Neural cell (in vitro differentiated cells): Measurements from ENCODE around the gene TIPARP. TPM values are rescaled to one million over a fixed set of nuclear protein-coding genes. Genes with fewer than 3 reads are reported as not detected.
"Not testable (repeated sequence)": the region's sequence is repeated elsewhere in the genome, so short reads cannot be mapped to it uniquely, and the experiment has no call there.

ENCODE experiments used
- H2AFZ ChIP-seq: fragments of 200-600, 300-800 bp; sonication (generic), shearing (Covaris generic); 2 replicates; pipeline ENCODE4 v1.6.0; 2014; ENCODE audit warnings: low read depth, mild to moderate bottlenecking, antibody characterized with exemption, low read length, moderate library complexity
- H3F3A ChIP-seq: fragments of 200-600 bp; shearing (Covaris generic); 2 replicates; pipeline ENCODE4 v1.6.1; 2016; ENCODE audit warnings: mild to moderate bottlenecking, moderate library complexity, mixed read lengths, antibody characterized with exemption, low read length; ENCODE audit not compliant: insufficient read depth, poor library complexity, severe bottlenecking
- H3K27ac ChIP-seq: fragments of 200-600, 300-800 bp; sonication (generic), shearing (Covaris generic); 2 replicates; pipeline ENCODE4 v1.5.1; 2014; ENCODE audit warnings: mild to moderate bottlenecking, low read length, moderate library complexity
- H3K27me3 ChIP-seq: fragments of 300-800, 200-600 bp; sonication (generic), shearing (Covaris generic); 2 replicates; pipeline ENCODE4 v1.6.0; 2014; ENCODE audit warnings: mild to moderate bottlenecking, low read depth, low read length, moderate library complexity; ENCODE audit not compliant: insufficient read depth
- H3K36me3 ChIP-seq: fragments of 300-800, 200-600 bp; sonication (generic), shearing (Covaris generic); 2 replicates; pipeline ENCODE4 v1.5.1; 2014; ENCODE audit warnings: mild to moderate bottlenecking, antibody characterized with exemption, low read length, moderate library complexity; ENCODE audit not compliant: insufficient read depth
- H3K4me2 ChIP-seq: fragments of 300-800, 200-600 bp; sonication (generic), shearing (Covaris generic); 2 replicates; pipeline ENCODE4 v1.6.0; 2014; ENCODE audit warnings: mild to moderate bottlenecking, low read length
- H3K4me3 ChIP-seq: fragments of 300-800, 200-600 bp; sonication (generic), shearing (Covaris generic); 2 replicates; pipeline ENCODE4 v1.5.1; 2014; ENCODE audit warnings: mild to moderate bottlenecking, low read length, moderate library complexity
- H3K79me2 ChIP-seq: fragments of 200-600 bp; shearing (Covaris generic); replicated peaks from 2 replicates; pipeline ENCODE4 v1.6.0; 2014; ENCODE audit warnings: mild to moderate bottlenecking, low read length, moderate library complexity; ENCODE audit not compliant: insufficient read depth
- H3K9ac ChIP-seq: fragments of 300-800, 200-600 bp; sonication (generic), shearing (Covaris generic); 2 replicates; pipeline ENCODE4 v1.6.1; 2016; ENCODE audit warnings: mild to moderate bottlenecking, low read length, mixed read lengths
- H3K9me2 ChIP-seq: fragments of 200-600 bp; shearing (Covaris generic); 2 replicates; pipeline ENCODE4 v1.6.1; 2016; ENCODE audit warnings: mild to moderate bottlenecking, low read length, mixed read lengths; ENCODE audit not compliant: insufficient read depth
- H3K9me3 ChIP-seq: fragments of 200-600, 300-800 bp; sonication (generic), shearing (Covaris generic); 2 replicates; pipeline ENCODE4 v1.6.1; 2016; ENCODE audit warnings: mild to moderate bottlenecking, mixed run types, low read length, moderate library complexity, mixed read lengths
- H4K20me1 ChIP-seq: fragments of 200-600 bp; shearing (Covaris generic); 2 replicates; pipeline ENCODE4 v1.6.1; 2016; ENCODE audit warnings: mild to moderate bottlenecking, mixed run types; ENCODE audit not compliant: insufficient read depth
- CTCF ChIP-seq: fragments of 450-650 bp; IDR thresholded peaks from 2 replicates; pipeline ENCODE4 v1.5.1; 2014; ENCODE audit warnings: antibody characterized with exemption, mild to moderate bottlenecking, moderate library complexity; ENCODE audit not compliant: poor library complexity, severe bottlenecking
- EP300 ChIP-seq: fragments of 450-650 bp; conservative IDR thresholded peaks from 2 replicates; pipeline ENCODE4 v1.6.1; 2014; ENCODE audit warnings: antibody characterized with exemption, mild to moderate bottlenecking, moderate library complexity; ENCODE audit not compliant: poor library complexity, severe bottlenecking
- EZH2 ChIP-seq: fragments of 200-600, 300-800 bp; shearing (Covaris generic), sonication (generic); IDR thresholded peaks from 2 replicates; pipeline ENCODE4 v1.6.1; 2014; ENCODE audit warnings: antibody characterized with exemption, low read length, borderline replicate concordance, mild to moderate bottlenecking; ENCODE audit not compliant: insufficient read depth, poor library complexity, severe bottlenecking
- MXI1 ChIP-seq: fragments of 450-650 bp; conservative IDR thresholded peaks from 2 replicates; pipeline ENCODE4 v1.6.1; 2014; ENCODE audit warnings: antibody characterized with exemption, mild to moderate bottlenecking; ENCODE audit not compliant: poor library complexity, severe bottlenecking
- POLR2AphosphoS5 ChIP-seq: IDR thresholded peaks from 2 replicates; pipeline ENCODE4 v1.6.1; 2012
- RAD21 ChIP-seq: fragments of 450-650 bp; conservative IDR thresholded peaks from 2 replicates; pipeline ENCODE4 v1.6.1; 2014; ENCODE audit warnings: antibody characterized with exemption, mild to moderate bottlenecking, moderate library complexity
- REST ChIP-seq: IDR thresholded peaks from 2 replicates; pipeline ENCODE4 v1.6.1; 2012; ENCODE audit warnings: borderline replicate concordance
- SMC3 ChIP-seq: fragments of 450-650 bp; conservative IDR thresholded peaks from 2 replicates; pipeline ENCODE4 v1.6.1; 2014; ENCODE audit warnings: antibody characterized with exemption, mild to moderate bottlenecking, moderate library complexity; ENCODE audit not compliant: poor library complexity
- TAF1 ChIP-seq: IDR thresholded peaks from 2 replicates; pipeline ENCODE4 v1.6.1; 2012; ENCODE audit warnings: low read depth
- polyA plus RNA-seq: library from polyadenylated mRNA; depleted of rRNA; stranded (reverse); fragments of >200 nt; gene quantifications from 2 replicates; pipeline ENCODE4 v1.2.3, GENCODE V29; 2014

Gene TIPARP
- polyA plus RNA-seq, 1 donor from 2014 or later = 5.4 TPM

- no peaks in the 10 kb centered on the region for H3K9me3 ChIP-seq
- no peak overlapping the region for H2AFZ ChIP-seq
- TF ChIP-seq EZH2 (no peak), RAD21 (no peak), MXI1 (no peak), TAF1 (no peak), CTCF (no peak), SMC3 (no peak), REST (no peak), POLR2AphosphoS5 (no peak), EP300 (no peak)
- H3K79me2 ChIP-seq = no peaks in the 10 kb centered on the region
- no peaks in the 10 kb centered on the region for H3F3A ChIP-seq
- no peak overlapping the region for H3K27ac ChIP-seq
- no peaks in the 10 kb centered on the region for H3K9me2 ChIP-seq
- H3K4me2 ChIP-seq = no peak overlapping the region
- no peaks in the 10 kb centered on the region for H3K36me3 ChIP-seq
- H3K9ac ChIP-seq = no peak overlapping the region
- H3K4me3 ChIP-seq = no peak overlapping the region
- no peaks in the 10 kb centered on the region for H3K27me3 ChIP-seq
- no peaks in the 10 kb centered on the region for H4K20me1 ChIP-seq
Measured at GRCh38 chr3:156732261-156732660, 57.9 kb downstream of the TIPARP start.

GRCh38 chr3:156732715-156733421 is 58.5 kb downstream of the TIPARP start:
- no peaks in the 10 kb centered on the region for H3K9me3 ChIP-seq
- H3K9me2 ChIP-seq = no peaks in the 10 kb centered on the region
- H3K79me2 ChIP-seq = no peaks in the 10 kb centered on the region
- H4K20me1 ChIP-seq = no peaks in the 10 kb centered on the region
- H3F3A ChIP-seq = no peaks in the 10 kb centered on the region
- H3K9ac ChIP-seq = no peak overlapping the region
- H3K4me2 ChIP-seq = no peak overlapping the region
- H3K4me3 ChIP-seq = no peak overlapping the region
- no peak overlapping the region for H2AFZ ChIP-seq
- no peaks in the 10 kb centered on the region for H3K36me3 ChIP-seq
- H3K27ac ChIP-seq = no peak overlapping the region
- H3K27me3 ChIP-seq = no peaks in the 10 kb centered on the region
- no peak for TF ChIP-seq REST

GRCh38 chr3:156734661-156735060 is 60.3 kb downstream of the TIPARP start:
- not testable (repeated sequence) for H4K20me1 ChIP-seq, H3K79me2 ChIP-seq, H3K27me3 ChIP-seq, H3K9me3 ChIP-seq, H2AFZ ChIP-seq, H3K4me3 ChIP-seq, H3K9ac ChIP-seq, H3K9me2 ChIP-seq, H3K36me3 ChIP-seq, H3F3A ChIP-seq, H3K4me2 ChIP-seq, H3K27ac ChIP-seq
